ENCODE results near the gene SZRD1.

- no peak for TF ChIP-seq FOS (IDR thresholded peaks at IDR 0.05; ENCODE audit: low read depth, low read length)
- TF ChIP-seq CTCF (conservative IDR thresholded peaks at IDR 0.05; ENCODE audit: low read depth, low read length) = no peak
- TF ChIP-seq POLR2A (IDR thresholded peaks at IDR 0.05; ENCODE audit: low read depth, low read length) = no peak
- no peak for TF ChIP-seq RAD21 (IDR thresholded peaks at IDR 0.05; ENCODE audit: low read length)
Measured at GRCh38 chr1:16342331-16343062, 24.5 kb upstream of the SZRD1 start.

All from IMR-90 (cell line).